HCT116 (cell line): ENCODE measurements around the gene TXNDC17. TPM values are rescaled to one million over a fixed set of nuclear protein-coding genes. Genes with fewer than 3 reads are reported as not detected.
"Not testable (repeated sequence)": the region's sequence is repeated elsewhere in the genome, so short reads cannot be mapped to it uniquely, and the experiment has no call there.

Experiments used
- ATAC-seq: fragments of 200-7000 bp; cut with Tn5 transposase; 2 replicates; pipeline ENCODE4 v1.9.1; 2020; ENCODE audit warnings: mild to moderate bottlenecking, moderate library complexity
- BruUV-seq: library from RNA; stranded (reverse); fragments of 400-500 nt; replicated peaks from 2 replicates; lab custom pipeline; 2021; lab: Mats Ljungman, UMichigan
- CTCF ChIA-PET: fragments of 300-600 bp; sonication (Branson Sonifier 250); formaldehyde crosslinking; loops from one replicate; lab custom pipeline; 2021; ENCODE audit warnings: antibody characterized with exemption; lab: Charles Lee
- POLR2A ChIA-PET: fragments of 300-600, 350-600 bp; sonication (Branson Sonifier 250); formaldehyde crosslinking; loops from one replicate; lab custom pipeline; 2021; ENCODE audit warnings: antibody characterized with exemption; lab: Charles Lee
- RAD21 ChIA-PET, 2 experiments: fragments of 300-600 bp; sonication (Branson Sonifier 250); formaldehyde crosslinking; loops; one replicate each; lab custom pipeline; 2023; ENCODE audit warnings: low total read pairs in 2 of 2; ENCODE audit not compliant: uncharacterized antibody in 2 of 2, unreplicated experiment in 2 of 2, low non-redundant PET in 1 of 2; lab: Charles Lee
- DNase-seq: peaks from one replicate; pipeline ENCODE4 v3.0.0-alpha.2; 2010; ENCODE audit warnings: low read depth, low spot score
- H2AFZ ChIP-seq: fragments of 200-600 bp; shearing (Covaris generic), sonication (generic); 2 replicates; pipeline ENCODE4 v1.6.1; 2017; ENCODE audit warnings: low read depth, mixed run types, mixed read lengths, antibody characterized with exemption, low read length; ENCODE audit not compliant: poor library complexity, severe bottlenecking
- H3K27ac ChIP-seq: 2 replicates; pipeline ENCODE4 v1.5.1; 2012; ENCODE audit warnings: low read depth, low read length
- H3K27me3 ChIP-seq: fragments of 200-600 bp; sonication (generic); 2 replicates; pipeline ENCODE4 v1.6.1; 2016; ENCODE audit warnings: mixed run types, low read length, mixed read lengths; ENCODE audit not compliant: insufficient read depth
- H3K36me3 ChIP-seq, 2 experiments: fragments of 200-500 bp in 1 of 2; fragments of 200-600 bp in 1 of 2; sonication (Bioruptor generic) in 1 of 2; sonication (generic) in 1 of 2; 2 replicates each; pipeline versions ENCODE4 v1.5.1 to v1.6.1; 2014 to 2016; ENCODE audit warnings: low read length in 2 of 2, inconsistent platforms in 1 of 2, mixed read lengths in 1 of 2, mixed run types in 1 of 2; ENCODE audit not compliant: insufficient read depth in 2 of 2, control insufficient read depth in 1 of 2
- H3K4me1 ChIP-seq, 2 experiments: fragments of 200-600 bp in 1 of 2; sonication (generic) in 1 of 2; 2 replicates each; pipeline versions ENCODE4 v1.5.1 to v1.6.1; 2012 to 2017; ENCODE audit warnings: low read length in 2 of 2, inconsistent platforms in 1 of 2, mild to moderate bottlenecking in 1 of 2, mixed read lengths in 1 of 2, mixed run types in 1 of 2, moderate library complexity in 1 of 2; ENCODE audit not compliant: insufficient read depth in 2 of 2, control insufficient read depth in 1 of 2
- H3K4me2 ChIP-seq: fragments of 200-600 bp; sonication (generic); 2 replicates; pipeline ENCODE4 v1.6.1; 2017; ENCODE audit warnings: mixed run types, low read length, mixed read lengths
- H3K4me3 ChIP-seq, 2 experiments: fragments of 200-600 bp in 1 of 2; sonication (generic) in 1 of 2; replicated peaks in 1 of 2; 2 replicates each; pipeline ENCODE4 v1.5.1; 2011 to 2016; ENCODE audit warnings: low read length in 2 of 2, control low read depth in 1 of 2, low read depth in 1 of 2, mild to moderate bottlenecking in 1 of 2, mixed read lengths in 1 of 2, mixed run types in 1 of 2
- H3K79me2 ChIP-seq: fragments of 200-600 bp; sonication (generic); 2 replicates; pipeline ENCODE4 v1.6.1; 2017; ENCODE audit warnings: mild to moderate bottlenecking, mixed run types, low read length, moderate library complexity, mixed read lengths; ENCODE audit not compliant: insufficient read depth
- H3K9ac ChIP-seq: fragments of 200-600 bp; sonication (generic); 2 replicates; pipeline ENCODE4 v1.6.1; 2016; ENCODE audit warnings: low read length, mixed read lengths
- H3K9me2 ChIP-seq: fragments of 200-600 bp; sonication (generic), shearing (Covaris generic); 2 replicates; pipeline ENCODE4 v1.6.1; 2017; ENCODE audit warnings: mixed run types, mild to moderate bottlenecking, moderate library complexity; ENCODE audit not compliant: insufficient read depth
- H3K9me3 ChIP-seq, 2 experiments: fragments of 200-500 bp in 1 of 2; fragments of 200-600 bp in 1 of 2; sonication (Bioruptor generic) in 1 of 2; sonication (generic) in 1 of 2; 2 replicates each; pipeline ENCODE4 v1.6.1; 2014 to 2017; ENCODE audit warnings: low read length in 2 of 2, mixed read lengths in 2 of 2, inconsistent platforms in 1 of 2, low read depth in 1 of 2, mild to moderate bottlenecking in 1 of 2, mixed run types in 1 of 2, moderate library complexity in 1 of 2; ENCODE audit not compliant: control insufficient read depth in 1 of 2, insufficient read depth in 1 of 2
- H4K20me1 ChIP-seq: fragments of 200-600 bp; sonication (generic), shearing (Covaris generic); 2 replicates; pipeline ENCODE4 v1.6.1; 2017; ENCODE audit warnings: mixed run types, mild to moderate bottlenecking, moderate library complexity; ENCODE audit not compliant: insufficient read depth
- ATF3 ChIP-seq: IDR thresholded peaks from 2 replicates; pipeline ENCODE4 v1.6.1; 2012
- CEBPB ChIP-seq: IDR thresholded peaks from 2 replicates; pipeline ENCODE4 v1.6.1; 2012; ENCODE audit warnings: low read depth
- EZH2 ChIP-seq: fragments of 200-600 bp; sonication (generic); IDR thresholded peaks from 2 replicates; pipeline ENCODE4 v1.6.1; 2017; ENCODE audit warnings: antibody characterized with exemption, mixed run types
- FOSL1 ChIP-seq: IDR thresholded peaks from 2 replicates; pipeline ENCODE4 v1.6.1; 2012; ENCODE audit warnings: low read depth
- POLR2AphosphoS5 ChIP-seq: IDR thresholded peaks from 2 replicates; pipeline ENCODE4 v1.6.1; 2011; ENCODE audit warnings: mild to moderate bottlenecking, low read depth, low read length, moderate library complexity
- REST ChIP-seq: IDR thresholded peaks from 2 replicates; pipeline ENCODE4 v1.6.1; 2012; ENCODE audit warnings: low read depth
- ZFX ChIP-seq: fragments of 450-650 bp; IDR thresholded peaks from 2 replicates; pipeline ENCODE4 v1.6.1; 2017
- intact Hi-C: fragments of 100-400 bp; cut with micrococcal nuclease; formaldehyde crosslinking; loops from 2 replicates; pipeline ENCODE4 v1.10.0; 2022
- total RNA-seq: library from RNA; stranded (reverse); gene quantifications from one replicate; pipeline ENCODE4 v1.2.1, GENCODE V29; 2021; ENCODE audit not compliant: unreplicated experiment

The TXNDC17 gene
- total RNA-seq, 1 experiment from 2014 or later, result 121 TPM

- TF ChIP-seq REST (no peak), ATF3 (no peak), EZH2 (no peak), CEBPB (no peak), FOSL1 (no peak), POLR2AphosphoS5 (no peak), ZFX (no peak)
Observed at GRCh38 chr17:6654841-6655731, 14.2 kb downstream of the TXNDC17 start (continued).

- H2AFZ ChIP-seq, BruUV-seq, H3K4me2 ChIP-seq, RAD21 ChIA-PET, intact Hi-C loops, H3K9me2 ChIP-seq, H3K9ac ChIP-seq, H3K4me3 ChIP-seq, H3K79me2 ChIP-seq, H3K36me3 ChIP-seq, H3K27ac ChIP-seq, H3K9me3 ChIP-seq, H4K20me1 ChIP-seq, POLR2A ChIA-PET, ATAC-seq, CTCF ChIA-PET, H3K27me3 ChIP-seq, DNase-seq: not testable (repeated sequence)
- peaks cover 5 to 15% of the 10 kb centered on the region in 2 experiments; a peak in 3 of 4 replicates for H3K4me1 ChIP-seq
Observed at GRCh38 chr17:6655732-6656361, 15.0 kb downstream of the TXNDC17 start.

GRCh38 chr17:6656797-6657632 lies 16.2 kb downstream of the TXNDC17 start:
- Histone ChIP-seq H3K4me2 (peak overlapping the region; percentile 69), H3K9ac (peak overlapping the region; percentile 25), H3K4me3 (peak overlapping the region; percentile 40 to 50)
- H2AFZ ChIP-seq, H3K9me3 ChIP-seq, H3K27me3 ChIP-seq, H3K36me3 ChIP-seq, H3K27ac ChIP-seq, intact Hi-C loops, POLR2A ChIA-PET, H3K79me2 ChIP-seq, H3K4me1 ChIP-seq, H4K20me1 ChIP-seq, H3K9me2 ChIP-seq, BruUV-seq, DNase-seq: not testable (repeated sequence)
- peak; percentile 79 for ATAC-seq
- ChIA-PET RAD21 (interaction anchor here (0.6 to 0.8 kb wide), 2 partner anchors 15 to 16 kb away, joined by 3 read pairs; no protein-coding TSS in a partner anchor), CTCF (interaction anchor here (0.7 to 1.2 kb wide), 2 partner anchors 186 to 347 kb away, joined by 3 to 4 read pairs; no protein-coding TSS in a partner anchor)
